A549 treated with CORT108297 at 1 μM for 4 hours (cell line): ENCODE measurements around the gene HRNR. TPM values are rescaled to one million over a fixed set of nuclear protein-coding genes. Genes with fewer than 3 reads are reported as not detected.

Experiments
- total RNA-seq: library from RNA; stranded (reverse); fragments of 200-300 nt; extraction: Qiagen RNA extraction; gene quantifications from 5 replicates; pipeline ENCODE4 v1.2.3, GENCODE V29; 2022

HRNR gene
- total RNA-seq = not detected in 5 replicates

DNA sequence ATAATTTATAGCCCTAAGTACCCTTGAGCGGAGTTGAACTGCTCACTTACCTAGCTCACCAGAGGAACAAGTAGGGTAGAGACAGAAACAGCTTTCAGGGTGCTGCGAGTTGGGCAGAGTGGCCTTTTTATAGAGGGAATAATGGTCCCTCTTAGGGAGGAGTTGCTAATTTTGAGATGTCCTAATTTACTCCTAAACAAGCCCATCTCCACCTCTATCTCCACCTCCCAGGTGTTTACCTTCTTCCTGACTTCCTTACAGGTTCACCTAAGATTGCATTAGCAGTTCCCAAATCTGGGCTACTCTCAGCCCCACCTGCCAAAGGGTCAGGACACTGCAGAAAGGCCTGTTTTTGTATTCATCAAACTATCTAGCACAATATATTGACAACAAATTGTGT is at the start of gene HRNR:
TSS of gene HRNR (minus strand) at position 101 of the 400 bp plus-strand sequence. CDS start 940 bp downstream, outside the sequence.

Other genes with a start within 250 kb of the HRNR start
- gene S100A10, start 230.3 kb downstream of the HRNR start, total RNA-seq = 1,898 to 2,089 TPM (median 2,074 TPM) in 5 replicates
- gene S100A11, start 187.2 kb downstream of the HRNR start, total RNA-seq = 1,747 to 1,911 TPM (median 1,855 TPM) in 5 replicates
- not detected in 5 replicates for gene TCHHL1, start 135.1 kb downstream of the HRNR start, total RNA-seq
- gene TCHH, start 108.7 kb downstream of the HRNR start, total RNA-seq = 0.20 to 0.26 TPM (median 0.24 TPM) in 5 replicates
- gene RPTN, start 65.0 kb downstream of the HRNR start, total RNA-seq = not detected in 5 replicates
- 0.01 TPM in 2 of 5 replicates, not detected in the others for gene FLG, start 101.0 kb upstream of the HRNR start, total RNA-seq
- not detected in 5 replicates for gene FLG2, start 135.8 kb upstream of the HRNR start, total RNA-seq
- gene CRNN, start 190.1 kb upstream of the HRNR start, total RNA-seq = not detected in 5 replicates